C4-2B (cell line): ENCODE measurements around the gene LLGL1.

ENCODE experiments used
- H3K27ac ChIP-seq: fragments of 450-650 bp; 2 replicates; pipeline ENCODE4 v1.5.1; 2017
- ZFX ChIP-seq: fragments of 450-650 bp; IDR thresholded peaks from 2 replicates; pipeline ENCODE4 v1.6.1; 2017
- TF ChIP-seq, protein P1 (sequence below): fragments of 450-650 bp; conservative IDR thresholded peaks from 2 replicates; pipeline ENCODE4 v1.5.1; 2017; ENCODE audit warnings: mild to moderate bottlenecking

LLGL1 gene

DNA sequence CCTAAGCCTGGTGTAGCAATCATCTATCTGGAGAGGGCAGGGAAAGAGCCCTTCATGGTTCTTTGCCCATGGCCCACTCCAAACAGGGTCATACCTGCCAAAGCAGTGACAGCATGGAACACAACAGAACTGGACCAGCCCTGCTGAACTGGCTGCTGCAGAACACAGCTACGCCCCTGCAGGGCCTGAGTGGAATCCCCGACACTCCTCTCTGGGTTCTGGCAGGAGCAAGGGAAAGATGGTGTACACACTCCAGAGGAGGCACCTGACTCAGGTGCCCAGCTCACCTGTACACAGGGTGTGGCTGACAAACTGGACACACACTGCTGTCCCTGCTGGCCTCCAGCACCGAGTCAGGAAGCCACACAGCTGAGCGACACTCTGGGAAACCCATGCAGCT, 54.8 kb downstream of the LLGL1 start:
- H3K27ac ChIP-seq, result no peak overlapping the region
- no peak for TF ChIP-seq ZFX

DNA sequence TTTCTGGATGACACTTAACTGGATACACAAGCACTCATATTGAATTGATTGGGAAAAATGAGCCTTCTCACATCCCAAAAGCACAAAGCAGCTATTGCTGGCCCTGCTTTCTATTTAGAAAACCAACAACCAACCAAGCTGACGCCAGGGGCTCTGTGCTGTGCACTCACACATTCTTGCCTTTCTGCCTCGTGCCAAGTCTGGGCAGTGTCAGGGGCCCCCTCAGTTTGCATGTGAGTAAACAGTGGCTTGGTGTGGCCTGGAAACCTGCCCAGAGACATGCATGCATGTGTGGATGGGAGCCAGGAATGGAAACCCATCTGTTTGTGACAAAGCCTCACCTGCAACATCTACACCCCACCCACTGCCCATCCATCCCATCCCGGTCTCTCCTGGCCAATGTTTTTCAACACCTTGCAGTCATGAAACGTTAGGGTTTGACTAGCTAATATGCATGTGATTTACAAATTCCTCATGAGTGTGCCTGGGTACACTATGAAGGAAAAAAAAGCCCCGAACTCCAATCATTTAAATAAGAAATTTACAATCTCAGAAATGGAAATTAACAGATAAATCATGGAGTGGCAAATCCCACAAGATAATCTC, 55.4 kb downstream of the LLGL1 start:
- TF ChIP-seq, protein P1, sequence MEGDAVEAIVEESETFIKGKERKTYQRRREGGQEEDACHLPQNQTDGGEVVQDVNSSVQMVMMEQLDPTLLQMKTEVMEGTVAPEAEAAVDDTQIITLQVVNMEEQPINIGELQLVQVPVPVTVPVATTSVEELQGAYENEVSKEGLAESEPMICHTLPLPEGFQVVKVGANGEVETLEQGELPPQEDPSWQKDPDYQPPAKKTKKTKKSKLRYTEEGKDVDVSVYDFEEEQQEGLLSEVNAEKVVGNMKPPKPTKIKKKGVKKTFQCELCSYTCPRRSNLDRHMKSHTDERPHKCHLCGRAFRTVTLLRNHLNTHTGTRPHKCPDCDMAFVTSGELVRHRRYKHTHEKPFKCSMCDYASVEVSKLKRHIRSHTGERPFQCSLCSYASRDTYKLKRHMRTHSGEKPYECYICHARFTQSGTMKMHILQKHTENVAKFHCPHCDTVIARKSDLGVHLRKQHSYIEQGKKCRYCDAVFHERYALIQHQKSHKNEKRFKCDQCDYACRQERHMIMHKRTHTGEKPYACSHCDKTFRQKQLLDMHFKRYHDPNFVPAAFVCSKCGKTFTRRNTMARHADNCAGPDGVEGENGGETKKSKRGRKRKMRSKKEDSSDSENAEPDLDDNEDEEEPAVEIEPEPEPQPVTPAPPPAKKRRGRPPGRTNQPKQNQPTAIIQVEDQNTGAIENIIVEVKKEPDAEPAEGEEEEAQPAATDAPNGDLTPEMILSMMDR, result no peak
- TF ChIP-seq ZFX, result no peak
- no peak overlapping the region for H3K27ac ChIP-seq

DNA sequence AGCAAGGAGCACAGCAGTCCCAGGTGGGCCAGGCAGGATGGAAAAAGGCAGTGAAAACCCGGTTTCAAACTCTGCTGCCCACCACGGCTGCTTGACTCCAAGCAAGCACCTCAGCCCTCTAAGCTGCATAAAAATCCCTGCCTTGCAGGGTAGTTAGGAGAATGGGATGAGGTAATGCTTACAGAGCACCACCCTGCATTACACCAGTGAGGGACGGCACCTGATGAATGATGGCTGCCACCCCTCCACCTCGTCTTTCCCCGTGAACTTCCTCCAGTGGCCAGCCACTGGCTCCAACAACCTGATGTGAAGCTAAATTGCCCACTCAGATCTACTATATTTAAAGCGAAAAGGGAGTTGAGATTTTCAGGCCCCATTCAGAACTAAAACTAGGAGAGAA, 56.4 kb downstream of the LLGL1 start:
- no peak for TF ChIP-seq ZFX
- TF ChIP-seq, protein P1, result no peak

DNA sequence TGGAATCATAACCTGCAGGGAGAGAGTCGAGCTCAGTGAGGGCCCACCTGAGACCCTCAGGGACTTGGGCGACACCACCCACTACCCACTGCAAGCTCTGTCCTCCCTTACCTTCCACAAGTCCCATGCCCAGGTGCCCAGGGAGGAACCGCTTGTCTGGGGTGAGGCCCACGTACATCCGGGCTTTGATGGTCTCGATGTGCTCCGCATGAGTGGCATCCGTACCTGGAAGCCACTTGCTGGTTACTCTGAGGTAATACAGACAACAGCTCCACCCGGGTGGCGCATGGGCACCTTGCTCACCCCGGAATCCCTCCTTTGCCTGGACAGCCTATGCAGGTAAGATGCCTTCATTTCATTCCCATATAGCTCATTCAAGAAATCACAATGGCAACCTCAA, 59.9 kb downstream of the LLGL1 start:
- no peak for TF ChIP-seq ZFX
- TF ChIP-seq, protein P1, result no peak
- H3K27ac ChIP-seq, result no peak overlapping the region

More for the DNA sequence above, 56.4 kb downstream of the LLGL1 start:
- H3K27ac ChIP-seq, result no peak overlapping the region

DNA sequence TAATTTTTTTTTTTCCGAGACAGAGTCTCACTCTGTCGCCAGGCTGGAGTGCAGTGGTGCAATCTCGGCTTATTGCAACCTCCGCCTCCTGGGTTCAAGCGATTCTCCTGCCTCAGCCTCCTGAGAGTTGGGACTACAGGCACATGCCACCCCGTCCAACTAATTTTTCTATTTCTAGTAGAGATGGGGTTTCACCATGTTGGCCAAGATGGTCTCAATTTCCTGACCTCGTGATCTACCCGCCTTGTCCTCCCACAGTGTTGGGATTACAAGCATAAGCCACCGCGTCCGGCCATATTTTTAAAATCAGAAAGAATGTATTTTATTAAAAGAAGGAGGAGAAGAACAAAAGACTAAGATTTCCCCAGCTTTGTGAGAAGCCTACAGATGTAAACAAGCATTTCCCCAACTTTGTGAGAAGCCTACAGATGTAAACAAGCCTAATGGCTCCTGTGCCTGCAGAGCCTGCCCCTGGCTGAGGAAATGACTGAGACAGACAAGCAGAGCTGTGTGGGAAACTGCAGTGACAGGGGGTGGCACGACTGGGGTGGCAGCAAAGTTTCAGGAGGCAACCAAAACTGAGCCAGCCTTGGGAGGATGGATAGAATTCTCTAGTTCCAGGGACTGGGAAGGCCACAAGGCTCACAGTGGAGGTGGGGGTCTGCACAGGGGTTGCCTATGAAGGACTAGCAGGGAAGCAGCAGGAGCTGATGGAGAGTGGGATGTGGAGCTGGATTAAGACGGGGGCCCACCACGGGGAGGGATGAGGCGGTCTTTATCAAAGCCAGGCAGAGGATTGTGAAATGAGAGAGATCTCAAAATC, 66.5 kb downstream of the LLGL1 start:
- TF ChIP-seq, protein P1, result no peak
- no peak for TF ChIP-seq ZFX
- H3K27ac ChIP-seq, result no peak overlapping the region
